ENCODE results near the gene DENND2A. TPM values are rescaled to one million over a fixed set of nuclear protein-coding genes. Genes with fewer than 3 reads are reported as not detected.

Gene DENND2A
- total RNA-seq, 4 donors from 2014 or later = 25.2 to 83.5 (median 46.5) TPM

- TF ChIP-seq CTCF (IDR thresholded peaks at IDR 0.05) (no peak), POLR2A (IDR thresholded peaks at IDR 0.05) (no peak), EP300 (IDR thresholded peaks at IDR 0.05) (no peak), POLR2AphosphoS5 (IDR thresholded peaks at IDR 0.05) (no peak)
- Histone ChIP-seq H3K27me3 (no peaks in the 10 kb centered on the region), H3K27ac (no peak overlapping the region), H3K4me1 (no peaks in the 10 kb centered on the region), H3K9me3 (no peaks in the 10 kb centered on the region), H3K36me3 (peaks cover 0 to 85% of the 10 kb centered on the region in 2 donors), H3K4me3 (no peak overlapping the region)
- 93 to 100% methylated on average over 3 to 4 of the region's 4 CpGs for WGBS, 2 donors (ENCODE audit: low coverage in 1 of 2)
- ATAC-seq = no peak
These were observed 56.3 kb downstream of the DENND2A start for GRCh38 chr7:140584195-140584851.

GRCh38 chr7:140581411-140581810, 59.2 kb downstream of the DENND2A start:
- no peak for ATAC-seq
- WGBS, 2 donors (ENCODE audit: low coverage in 1 of 2) = 69 to 83% methylated on average over 4 to 5 of the region's 10 CpGs

GRCh38 chr7:140577651-140578050, 63.0 kb downstream of the DENND2A start:
- H3K36me3 ChIP-seq = peaks cover 0 to 63% of the 10 kb centered on the region in 2 donors
- 60 to 100% methylated on average over 2 of the region's 5 CpGs for WGBS, 2 donors (ENCODE audit: low coverage in 1 of 2)
- no peaks in the 10 kb centered on the region for H3K9me3 ChIP-seq
- H3K27me3 ChIP-seq = no peaks in the 10 kb centered on the region
- no peak for ATAC-seq
- no peak for TF ChIP-seq EP300 (IDR thresholded peaks at IDR 0.05)
- TF ChIP-seq CTCF (IDR thresholded peaks at IDR 0.05) = no peak
- TF ChIP-seq POLR2A (IDR thresholded peaks at IDR 0.05) = no peak
- no peak for TF ChIP-seq POLR2AphosphoS5 (IDR thresholded peaks at IDR 0.05)
- no peak overlapping the region for H3K27ac ChIP-seq
- H3K4me3 ChIP-seq = no peak overlapping the region
- H3K4me1 ChIP-seq = no peaks in the 10 kb centered on the region

More at GRCh38 chr7:140581411-140581810, 59.2 kb downstream of the DENND2A start:
- no peak for TF ChIP-seq POLR2A (IDR thresholded peaks at IDR 0.05)
- no peak for TF ChIP-seq POLR2AphosphoS5 (IDR thresholded peaks at IDR 0.05)
- TF ChIP-seq EP300 (IDR thresholded peaks at IDR 0.05) = no peak
- TF ChIP-seq CTCF (IDR thresholded peaks at IDR 0.05) = no peak
- Histone ChIP-seq H3K36me3 (peaks cover 0 to 83% of the 10 kb centered on the region in 2 donors), H3K9me3 (no peaks in the 10 kb centered on the region), H3K27me3 (no peaks in the 10 kb centered on the region), H3K4me3 (no peak overlapping the region), H3K4me1 (no peaks in the 10 kb centered on the region), H3K27ac (no peak overlapping the region)

- Histone ChIP-seq H3K9me3 (no peaks in the 10 kb centered on the region), H3K27me3 (no peaks in the 10 kb centered on the region), H3K4me1 (peaks cover 0 to 6% (median 0%) of the 10 kb centered on the region in 3 donors), H3K4me3 (no peak overlapping the region), H3K27ac (no peak overlapping the region), H3K36me3 (peaks cover 0 to 61% of the 10 kb centered on the region in 2 donors)
- 40% methylated on average over 1 of the region's 1 CpG; no CpG with 5 or more reads in 1 of the 2 donors for WGBS, 2 donors (ENCODE audit: low coverage in 1 of 2)
- no peak for ATAC-seq
- no peak for TF ChIP-seq CTCF (IDR thresholded peaks at IDR 0.05)
- TF ChIP-seq EP300 (IDR thresholded peaks at IDR 0.05) = no peak
- no peak for TF ChIP-seq POLR2A (IDR thresholded peaks at IDR 0.05)
These were observed 64.0 kb downstream of the DENND2A start for GRCh38 chr7:140576589-140576988.

- H3K9me3 ChIP-seq = no peaks in the 10 kb centered on the region
- ATAC-seq = no peak
- H3K27me3 ChIP-seq = no peaks in the 10 kb centered on the region
- H3K36me3 ChIP-seq = peaks cover 0 to 37% of the 10 kb centered on the region in 2 donors
- WGBS, 2 donors (ENCODE audit: low coverage in 1 of 2) = 61 to 86% methylated on average over 4 to 5 of the region's 5 CpGs
- H3K4me3 ChIP-seq = no peak overlapping the region
- TF ChIP-seq POLR2A (IDR thresholded peaks at IDR 0.05) = no peak
- no peak for TF ChIP-seq EP300 (IDR thresholded peaks at IDR 0.05)
- no peak for TF ChIP-seq POLR2AphosphoS5 (IDR thresholded peaks at IDR 0.05)
- TF ChIP-seq CTCF (IDR thresholded peaks at IDR 0.05) = no peak
- H3K4me1 ChIP-seq = peaks cover 7 to 49% (median 14%) of the 10 kb centered on the region in 3 donors
- peak overlapping the region in 3 of 4 donors; percentile 21 to 89 (median 86) for H3K27ac ChIP-seq
These were observed 69.0 kb downstream of the DENND2A start for GRCh38 chr7:140571538-140572122.

All from gastroesophageal sphincter (tissue), 4 donors.